Tibial nerve (tissue), 4 donors: ENCODE measurements around the gene DDAH1. TPM values are rescaled to one million over a fixed set of nuclear protein-coding genes. Genes with fewer than 3 reads are reported as not detected.

Experiments used
- DNase-seq, 2 donors: peaks; one replicate each; pipeline ENCODE4 v3.0.0-alpha.2; 2019; ENCODE audit warnings: low spot score in 2 of 2
- H3K27ac ChIP-seq, 4 donors: fragments of 200-600 bp; sonication (generic) in 3 of 4; one replicate each; pipeline ENCODE4 v1.5.1; 2017 to 2019; ENCODE audit warnings: mild to moderate bottlenecking in 1 of 4
- H3K27me3 ChIP-seq, 2 donors: fragments of 200-600 bp; sonication (generic) in 1 of 2; one replicate each; pipeline versions ENCODE4 v1.5.1 to v1.6.0; 2017 to 2019
- H3K36me3 ChIP-seq, 3 donors: fragments of 200-600 bp; sonication (generic); one replicate each; pipeline ENCODE4 v1.5.1; 2018 to 2019
- H3K4me1 ChIP-seq, 4 donors: fragments of 200-600 bp; sonication (generic) in 3 of 4; one replicate each; pipeline ENCODE4 v1.5.1; 2017 to 2019
- H3K4me3 ChIP-seq, 4 donors: fragments of 200-600 bp; sonication (generic) in 3 of 4; one replicate each; pipeline ENCODE4 v1.5.1; 2017 to 2019; ENCODE audit warnings: mild to moderate bottlenecking in 1 of 4, moderate library complexity in 1 of 4
- H3K9me3 ChIP-seq, 4 donors: fragments of 200-600 bp; sonication (generic) in 3 of 4; one replicate each; pipeline ENCODE4 v1.5.1; 2017 to 2019
- CTCF ChIP-seq, 5 experiments: fragments of 200-600 bp in 3 of 5; fragments of 450-650 bp in 2 of 5; sonication (generic) in 3 of 5; IDR thresholded peaks; one replicate each; pipeline ENCODE4 v1.5.1; 2016 to 2019; ENCODE audit warnings: antibody characterized with exemption in 5 of 5, mild to moderate bottlenecking in 3 of 5, moderate library complexity in 2 of 5
- EP300 ChIP-seq, 2 donors: sonication (generic); formaldehyde crosslinking; IDR thresholded peaks; one replicate each; pipeline ENCODE4 v1.6.1; 2017; ENCODE audit warnings: antibody characterized with exemption in 2 of 2, mild to moderate bottlenecking in 1 of 2
- POLR2A ChIP-seq, 2 donors: fragments of 450-650 bp; IDR thresholded peaks; one replicate each; pipeline ENCODE4 v1.6.1; 2017; ENCODE audit warnings: antibody characterized with exemption in 2 of 2, mild to moderate bottlenecking in 2 of 2, moderate library complexity in 2 of 2
- WGBS, 2 donors: methylation state at CpG; one replicate each; pipeline ENCODE4 v1.1.5; 2018; 5-methylcytosine and 5-hydroxymethylcytosine counted together
- total RNA-seq, 4 donors: library from RNA; depleted of rRNA; stranded (reverse); fragments of >200 nt; gene quantifications; one replicate each; pipeline ENCODE4 v1.1.0, GENCODE V29; 2016

Gene DDAH1
- total RNA-seq, 4 donors from 2014 or later, result 17.7 to 23.4 (median 21.8) TPM

GRCh38 chr1:85444381-85444780 is 20.6 kb downstream of the DDAH1 start:
- WGBS, 2 donors, result 85 to 97% methylated on average over 1 of the region's 1 CpG

GRCh38 chr1:85440612-85441011 is 24.3 kb downstream of the DDAH1 start:
- H3K27me3 ChIP-seq, result no peaks in the 10 kb centered on the region
- 8 to 14% methylated on average over 3 of the region's 3 CpGs for WGBS, 2 donors
- H3K4me3 ChIP-seq, result no peak overlapping the region
- TF ChIP-seq EP300 (IDR thresholded peaks at IDR 0.05), result no peak
- no peak for TF ChIP-seq CTCF (IDR thresholded peaks at IDR 0.05)
- no peak for TF ChIP-seq POLR2A (IDR thresholded peaks at IDR 0.05)
- peaks cover 0 to 18% (median 0%) of the 10 kb centered on the region in 4 donors for H3K4me1 ChIP-seq
- no peaks in the 10 kb centered on the region for H3K36me3 ChIP-seq
- H3K9me3 ChIP-seq, result no peaks in the 10 kb centered on the region
- DNase-seq, result no peak
- H3K27ac ChIP-seq, result peak overlapping the region in 1 of 4 donors; percentile 11

More at GRCh38 chr1:85444381-85444780, 20.6 kb downstream of the DDAH1 start:
- Histone ChIP-seq H3K27ac (no peak overlapping the region), H3K36me3 (no peaks in the 10 kb centered on the region), H3K4me3 (no peak overlapping the region), H3K4me1 (peaks cover 0 to 21% (median 8%) of the 10 kb centered on the region in 4 donors), H3K9me3 (no peaks in the 10 kb centered on the region), H3K27me3 (no peaks in the 10 kb centered on the region)
- TF ChIP-seq EP300 (IDR thresholded peaks at IDR 0.05) (no peak), CTCF (IDR thresholded peaks at IDR 0.05) (no peak), POLR2A (IDR thresholded peaks at IDR 0.05) (no peak)
- no peak for DNase-seq

- WGBS, 2 donors, result 42 to 44% methylated on average over 2 of the region's 2 CpGs
- no peaks in the 10 kb centered on the region for H3K9me3 ChIP-seq
- H3K36me3 ChIP-seq, result no peaks in the 10 kb centered on the region
- TF ChIP-seq CTCF (IDR thresholded peaks at IDR 0.05) (no peak), POLR2A (IDR thresholded peaks at IDR 0.05) (no peak), EP300 (IDR thresholded peaks at IDR 0.05) (no peak)
- no peak for DNase-seq
- H3K27ac ChIP-seq, result no peak overlapping the region
- H3K4me1 ChIP-seq, result peaks cover 0 to 18% (median 0%) of the 10 kb centered on the region in 4 donors
- no peak overlapping the region for H3K4me3 ChIP-seq
- H3K27me3 ChIP-seq, result no peaks in the 10 kb centered on the region
Measured at GRCh38 chr1:85438353-85438752, 26.6 kb downstream of the DDAH1 start.

- TF ChIP-seq CTCF (IDR thresholded peaks at IDR 0.05), result no peak
- WGBS, 2 donors, result 92 to 98% methylated on average over 3 of the region's 3 CpGs
- H3K4me1 ChIP-seq, result peaks cover 0 to 18% (median 0%) of the 10 kb centered on the region in 4 donors
- H3K36me3 ChIP-seq, result no peaks in the 10 kb centered on the region
- H3K27ac ChIP-seq, result no peak overlapping the region
- DNase-seq, result no peak
- H3K27me3 ChIP-seq, result no peaks in the 10 kb centered on the region
- no peaks in the 10 kb centered on the region for H3K9me3 ChIP-seq
- no peak overlapping the region for H3K4me3 ChIP-seq
Measured at GRCh38 chr1:85437139-85437538, 27.8 kb downstream of the DDAH1 start.

GRCh38 chr1:85433096-85433495 is 31.9 kb downstream of the DDAH1 start:
- no peak overlapping the region for H3K27ac ChIP-seq
- TF ChIP-seq EP300 (IDR thresholded peaks at IDR 0.05) (no peak), POLR2A (IDR thresholded peaks at IDR 0.05) (no peak), CTCF (IDR thresholded peaks at IDR 0.05) (no peak)
- no peaks in the 10 kb centered on the region for H3K27me3 ChIP-seq
- H3K36me3 ChIP-seq, result no peaks in the 10 kb centered on the region
- H3K4me3 ChIP-seq, result no peak overlapping the region
- 84 to 85% methylated on average over 5 of the region's 5 CpGs for WGBS, 2 donors
- H3K4me1 ChIP-seq, result no peaks in the 10 kb centered on the region
- H3K9me3 ChIP-seq, result no peaks in the 10 kb centered on the region
- DNase-seq, result no peak
